Measurements from ENCODE around the gene LCE2B.
"Not testable (repeated sequence)": the region's sequence is repeated elsewhere in the genome, so short reads cannot be mapped to it uniquely, and the experiment has no call there.

Gene LCE2B, protein sequence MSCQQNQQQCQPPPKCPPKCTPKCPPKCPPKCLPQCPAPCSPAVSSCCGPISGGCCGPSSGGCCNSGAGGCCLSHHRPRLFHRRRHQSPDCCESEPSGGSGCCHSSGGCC

DNA sequence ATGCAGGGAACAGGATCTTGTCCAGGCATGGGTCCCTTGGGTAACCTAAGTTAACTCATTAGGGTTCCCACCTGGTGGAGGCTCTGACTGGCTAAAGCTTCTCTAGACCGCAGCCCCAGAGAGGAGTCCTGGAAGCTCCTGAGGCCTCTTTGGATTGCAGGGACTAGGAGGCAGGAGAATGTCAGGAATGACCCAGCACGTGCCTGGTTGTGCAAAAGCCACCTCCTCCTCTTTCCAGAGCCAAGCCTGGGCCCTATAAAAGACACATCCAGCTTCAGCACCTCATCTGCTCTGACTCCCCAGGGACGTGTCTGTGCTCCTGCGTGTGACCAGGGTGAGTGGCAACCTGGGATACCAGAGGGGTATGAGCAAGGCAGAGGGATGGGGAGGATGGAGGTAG, at the start of gene LCE2B:
Gene LCE2B, plus strand, starts transcription at position 301 of the 400 bp plus-strand sequence. CDS start 721 bp downstream, outside the sequence.
- FAIRE-seq; DNase-seq (ENCODE audit: low spot score): not testable (repeated sequence)

DNA sequence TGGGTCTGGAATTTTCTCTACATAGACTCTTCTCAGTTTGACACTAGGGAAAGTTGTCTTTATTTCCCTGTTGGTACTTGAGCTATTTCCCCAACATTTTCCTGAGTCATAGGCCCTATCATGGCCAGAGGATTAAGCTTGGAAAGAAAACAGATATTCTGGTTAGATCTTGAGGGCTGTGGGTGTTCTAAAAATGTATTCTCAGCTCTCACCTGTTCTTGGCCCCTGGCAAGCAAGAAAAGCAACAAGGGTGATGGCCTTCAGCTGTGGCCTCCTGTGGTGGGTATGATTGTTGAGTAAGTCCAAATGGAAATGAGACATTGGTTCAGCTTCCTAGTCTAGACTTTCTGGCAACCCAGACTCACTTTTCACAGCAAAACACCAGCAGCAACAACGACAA, 45.6 kb upstream of the LCE2B start:
- DNase-seq (ENCODE audit: low spot score) (no peak), FAIRE-seq (no peak)

DNA sequence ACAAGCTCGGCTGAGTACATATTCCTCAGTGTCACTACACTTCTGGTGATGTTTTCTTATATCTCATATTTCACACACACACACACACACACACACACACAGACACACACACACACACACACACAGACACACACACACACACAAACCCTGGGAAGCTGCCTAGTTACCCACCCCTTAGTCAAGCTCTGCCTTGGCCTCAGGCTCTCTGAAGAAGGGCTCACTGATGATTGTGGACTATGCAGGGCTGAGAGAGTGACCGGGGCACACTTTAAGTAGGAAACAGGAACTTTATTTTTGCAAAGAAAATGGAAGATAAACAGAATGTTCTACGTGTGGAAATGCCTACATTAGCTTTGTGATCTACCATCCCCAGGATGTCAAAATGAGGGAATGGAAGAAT, 42.0 kb upstream of the LCE2B start:
- FAIRE-seq (no peak), DNase-seq (ENCODE audit: low spot score) (no peak)

DNA sequence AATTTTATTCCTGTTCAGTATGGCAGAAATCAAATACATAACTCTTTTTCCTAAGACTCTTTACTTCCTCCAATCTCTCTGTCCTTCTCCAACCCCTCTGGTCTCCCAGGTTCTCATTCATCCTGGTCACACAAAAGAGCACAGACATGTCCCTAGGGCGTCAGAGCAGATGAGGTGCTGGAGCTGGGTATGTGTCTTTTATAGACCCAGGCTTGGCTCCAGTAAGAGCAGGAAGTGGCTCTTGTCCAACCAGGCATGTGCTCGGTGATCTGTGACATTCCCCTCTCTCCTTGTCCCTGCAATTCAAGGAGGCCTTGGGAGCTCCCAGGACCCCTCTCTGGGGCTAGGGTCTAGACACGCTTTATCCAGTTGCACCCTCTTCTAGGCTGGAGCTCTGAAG, 40.8 kb upstream of the LCE2B start:
- DNase-seq (ENCODE audit: low spot score) (no peak), FAIRE-seq (no peak)

DNA sequence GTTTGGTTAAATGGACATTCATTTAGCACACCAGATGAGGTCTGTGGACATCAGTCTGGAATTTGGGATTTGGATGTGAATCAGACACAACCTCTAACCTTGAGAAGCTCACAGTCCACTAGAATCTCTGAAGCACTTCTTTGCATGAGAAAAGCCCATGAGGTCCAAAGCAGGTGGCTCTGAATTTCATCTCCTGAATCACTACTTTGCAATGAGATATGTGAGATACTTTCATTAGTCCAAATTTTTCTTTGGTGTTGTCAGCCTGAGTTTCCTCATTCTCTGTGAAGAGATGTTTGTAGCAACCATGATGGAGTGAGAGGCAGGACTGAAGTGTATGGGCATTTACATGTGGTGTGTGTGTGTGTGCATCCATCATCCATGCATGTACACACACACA, 39.3 kb upstream of the LCE2B start:
- FAIRE-seq (no peak), DNase-seq (ENCODE audit: low spot score) (no peak)

DNA sequence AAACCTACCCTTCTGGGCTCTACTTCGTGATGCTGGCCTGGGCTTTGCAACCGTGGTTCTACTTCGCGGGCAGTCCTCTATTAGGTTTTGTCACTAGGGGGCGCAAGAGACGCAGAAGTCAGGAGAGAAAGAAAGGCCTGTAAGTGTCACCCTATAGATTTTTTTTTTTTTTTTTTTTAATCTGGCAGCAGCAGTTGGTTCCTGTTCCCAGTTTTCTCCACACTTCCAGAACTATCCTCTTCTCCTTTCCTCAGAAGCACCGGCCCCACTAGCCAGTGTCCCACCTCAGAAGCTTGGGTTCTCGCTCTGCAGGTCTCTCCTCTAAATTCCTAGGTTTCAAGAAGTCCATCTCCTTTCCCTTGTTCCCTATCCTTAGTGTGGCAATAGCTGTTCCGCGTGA, 31.8 kb upstream of the LCE2B start:
- DNase-seq (ENCODE audit: low spot score) (peak; percentile 24), FAIRE-seq (no peak)

DNA sequence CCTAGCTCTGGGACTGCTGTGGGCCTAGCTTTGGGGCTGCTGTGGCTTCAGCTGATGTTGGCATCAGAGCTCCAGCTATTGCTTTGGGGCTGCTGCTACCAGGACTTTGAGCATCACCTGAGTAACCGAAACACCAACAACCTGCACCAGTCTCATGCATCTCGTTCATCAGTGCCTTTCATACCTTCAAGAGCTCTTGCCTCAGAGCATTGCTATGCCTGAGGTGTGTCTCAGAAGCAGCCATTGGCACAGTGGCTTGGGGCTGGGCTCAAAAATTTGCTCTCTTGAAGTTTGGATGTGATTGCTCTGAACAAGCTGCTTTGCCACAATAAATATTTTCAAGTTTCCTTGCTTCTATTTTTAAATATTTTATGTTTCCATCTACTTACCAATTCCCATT, 29.5 kb upstream of the LCE2B start:
- no peak for DNase-seq (ENCODE audit: low spot score)
- FAIRE-seq: no peak

DNA sequence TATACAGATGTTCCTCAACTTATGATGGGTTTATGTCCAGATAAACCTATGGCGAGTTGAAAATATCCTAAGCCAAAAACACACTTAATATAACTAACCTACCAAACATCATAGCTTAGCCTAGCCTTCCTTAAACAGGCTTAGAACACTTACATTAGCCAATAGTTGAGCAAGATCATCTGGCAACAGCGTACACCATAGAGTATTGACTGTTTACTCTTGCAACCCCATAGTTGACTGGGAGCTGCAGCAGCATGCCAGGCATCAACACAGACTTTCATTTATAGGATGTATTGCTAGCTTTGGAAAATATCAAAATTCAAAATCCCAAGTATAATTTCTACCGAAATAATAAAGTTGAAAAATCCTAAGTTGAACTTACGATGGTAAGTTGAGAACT, 28.2 kb upstream of the LCE2B start:
- FAIRE-seq (no peak), DNase-seq (ENCODE audit: low spot score) (no peak)

DNA sequence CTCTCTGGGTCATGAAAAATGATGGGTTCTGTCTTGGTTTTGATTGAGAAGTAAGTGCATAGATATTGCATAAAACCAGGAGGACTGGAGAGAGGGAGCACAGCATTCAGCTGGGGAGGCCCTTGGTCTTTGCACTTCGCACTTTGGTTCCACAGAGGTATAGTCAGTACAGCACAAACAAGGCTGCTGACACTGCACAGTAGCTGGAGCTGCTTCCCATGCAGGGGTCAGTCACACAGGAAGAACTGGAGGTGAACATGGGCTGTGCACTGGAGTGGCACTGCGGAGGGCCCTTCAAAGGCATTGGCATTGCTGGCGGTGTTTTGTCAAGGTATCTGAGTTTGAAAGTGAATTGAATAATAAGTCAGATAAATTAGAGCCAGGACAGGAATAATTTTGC, 27.3 kb upstream of the LCE2B start:
- DNase-seq (ENCODE audit: low spot score): no peak
- no peak for FAIRE-seq

DNA sequence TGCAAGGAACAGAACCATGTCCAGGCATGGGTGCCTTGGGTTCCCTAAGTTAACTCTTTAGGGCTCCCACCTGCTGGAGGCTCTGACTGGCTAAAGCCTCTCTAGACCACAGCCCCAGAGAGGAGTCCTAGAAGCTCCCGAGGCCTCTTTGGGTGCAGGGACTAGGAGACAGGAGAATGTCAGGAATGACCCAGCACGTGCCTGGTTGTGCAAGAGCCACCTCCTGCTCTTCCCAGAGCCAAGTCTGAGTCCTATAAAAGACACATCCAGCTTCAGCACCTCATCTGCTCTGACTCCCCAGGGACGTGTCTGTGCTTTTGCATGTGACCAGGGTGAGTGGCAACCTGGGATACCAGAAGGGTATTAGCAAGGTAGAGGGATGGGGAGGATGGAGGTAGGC, 22.8 kb upstream of the LCE2B start, which contains the start of gene LCE2D:
Gene LCE2D, plus strand, starts transcription at position 283 of the 400 bp plus-strand sequence. CDS start 726 bp downstream, outside the sequence.
- FAIRE-seq: no peak
- DNase-seq (ENCODE audit: low spot score): no peak

DNA sequence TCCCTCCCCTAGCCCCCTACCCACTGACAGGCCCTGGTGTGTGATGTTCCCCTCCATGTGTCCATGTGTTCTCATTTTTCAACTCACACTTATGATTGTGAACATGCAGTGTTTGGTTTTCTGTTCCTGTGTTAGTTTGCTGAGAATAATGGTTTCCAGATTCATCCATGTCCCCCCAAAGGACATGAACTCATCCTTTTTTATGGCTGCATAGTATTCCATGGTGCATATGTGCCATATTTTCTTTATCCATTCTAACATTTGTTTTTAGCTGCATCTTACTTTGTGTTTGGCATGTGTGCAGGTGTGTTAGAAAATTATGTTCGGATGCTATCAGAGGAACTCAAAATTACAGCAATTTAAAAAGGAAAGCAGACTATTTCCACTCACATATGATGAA, 19.8 kb upstream of the LCE2B start:
- not testable (repeated sequence) for FAIRE-seq; DNase-seq (ENCODE audit: low spot score)

DNA sequence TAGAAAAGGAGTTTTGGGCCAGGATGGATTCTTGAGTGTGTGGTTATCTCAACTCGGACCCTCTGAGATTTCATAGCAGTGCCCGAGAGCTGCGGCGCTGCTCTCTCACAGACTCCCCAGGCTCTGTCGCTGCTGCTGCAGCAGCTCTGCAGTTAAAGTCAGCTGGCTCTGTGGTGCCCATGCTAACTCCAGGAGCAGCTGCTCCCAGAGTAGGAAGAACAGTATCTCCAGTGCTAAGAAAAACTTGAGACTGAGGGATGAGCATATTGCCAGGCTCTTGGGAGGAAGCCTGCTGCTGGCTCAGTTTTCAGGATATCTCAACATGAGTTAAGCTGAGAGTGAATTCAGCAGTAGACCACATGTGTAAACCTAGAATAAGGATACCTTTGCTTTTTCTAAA, 18.3 kb upstream of the LCE2B start:
- DNase-seq (ENCODE audit: low spot score) (no peak), FAIRE-seq (no peak)

DNA sequence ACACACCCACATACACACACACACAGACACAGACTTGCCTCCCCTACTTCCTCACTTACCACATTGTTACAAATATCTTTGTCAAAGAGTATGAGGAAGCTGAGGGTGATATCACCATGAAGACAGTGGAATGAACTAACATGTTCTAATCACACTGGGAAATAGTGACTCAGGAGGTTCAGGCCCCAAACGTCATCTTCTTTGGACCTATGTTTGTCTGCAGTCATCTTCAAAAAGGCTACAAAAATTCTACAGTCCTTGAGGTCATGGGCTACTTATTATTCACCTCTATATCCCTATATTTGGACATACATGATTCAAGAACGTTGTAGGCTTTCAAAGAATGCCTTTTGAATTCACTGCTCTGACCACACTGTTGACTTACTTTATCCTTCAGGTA, 12.9 kb upstream of the LCE2B start:
- no peak for FAIRE-seq
- DNase-seq (ENCODE audit: low spot score): no peak

DNA sequence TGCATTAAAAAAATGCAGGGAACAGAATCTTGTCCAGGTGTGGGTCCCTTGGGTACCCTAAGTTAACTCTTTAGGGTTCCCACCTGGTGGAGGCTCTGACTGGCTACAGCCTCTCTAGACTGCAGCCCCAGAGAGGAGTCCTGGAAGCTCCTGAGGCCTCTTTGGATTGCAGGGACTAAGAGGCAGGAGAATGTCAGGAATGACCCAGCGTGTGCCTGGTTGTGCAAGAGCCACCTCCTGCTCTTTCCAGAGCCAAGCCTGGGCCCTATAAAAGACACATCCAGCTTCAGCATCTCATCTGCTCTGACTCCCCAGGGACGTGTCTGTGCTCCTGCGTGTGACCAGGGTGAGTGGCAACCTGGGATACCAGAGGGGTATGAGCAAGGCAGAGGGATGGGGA, 10.9 kb upstream of the LCE2B start, which contains the start of gene LCE2C:
Gene LCE2C, plus strand, starts transcription at position 297 of the 400 bp plus-strand sequence. CDS start 737 bp downstream, outside the sequence.
- FAIRE-seq; DNase-seq (ENCODE audit: low spot score): not testable (repeated sequence)

DNA sequence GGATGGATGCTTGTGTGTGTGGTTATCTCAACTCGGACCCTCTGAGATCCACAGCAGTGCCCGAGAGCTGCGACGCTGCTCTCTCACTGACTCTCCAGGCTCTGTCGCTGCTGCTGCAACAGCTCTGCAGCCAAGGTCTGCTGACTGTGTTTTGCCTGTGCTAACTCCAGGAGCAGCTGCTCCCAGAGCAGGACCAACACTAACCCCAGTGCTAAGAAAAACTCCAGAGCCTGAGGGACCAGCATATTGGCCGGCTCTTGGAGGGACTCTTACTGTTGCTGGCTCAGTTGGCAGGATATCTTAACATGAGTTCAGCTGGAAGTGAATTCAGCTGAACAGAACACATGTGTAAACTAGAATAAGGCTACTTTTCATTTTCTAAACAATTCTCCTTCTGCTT, 6.5 kb upstream of the LCE2B start:
- DNase-seq (ENCODE audit: low spot score) (no peak), FAIRE-seq (no peak)

DNA sequence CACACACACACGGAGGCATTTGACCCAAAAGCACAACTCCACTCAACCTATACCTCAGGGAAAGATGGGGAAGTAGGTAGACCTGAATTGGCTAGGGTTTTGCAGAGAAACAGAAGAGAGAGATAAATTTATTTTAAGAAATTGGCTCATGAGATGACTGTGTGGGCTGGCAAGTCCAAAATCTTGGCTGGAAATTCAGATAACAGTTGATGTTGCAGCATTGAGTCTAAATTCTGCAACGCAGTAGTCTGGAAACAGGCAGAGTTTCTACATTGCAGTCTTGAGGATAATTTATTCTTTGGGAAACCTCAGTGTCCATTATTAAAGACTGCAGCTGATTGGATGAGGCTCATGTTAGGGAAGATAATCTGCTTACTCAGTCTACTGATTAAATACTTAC, 4.3 kb upstream of the LCE2B start:
- DNase-seq (ENCODE audit: low spot score) (no peak), FAIRE-seq (no peak)

DNA sequence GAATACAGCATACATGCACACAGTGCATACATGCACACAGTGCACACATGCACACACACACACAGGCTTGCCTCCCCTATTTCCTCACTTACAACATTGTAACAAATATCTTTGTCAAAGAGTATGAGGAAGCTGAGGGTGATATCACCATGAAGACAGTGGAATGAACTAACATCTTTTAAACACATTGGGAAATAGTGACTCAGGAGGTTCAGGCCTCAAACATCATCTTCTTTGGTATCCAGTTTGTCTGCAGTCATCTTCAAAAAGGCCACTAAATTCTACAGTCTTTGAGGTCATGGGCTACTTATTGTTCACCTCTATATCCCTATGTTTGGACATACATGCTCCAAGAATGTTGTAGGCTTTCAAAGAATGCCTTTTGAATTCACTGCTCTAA, 2.1 kb upstream of the LCE2B start:
- FAIRE-seq (no peak), DNase-seq (ENCODE audit: low spot score) (no peak)

DNA sequence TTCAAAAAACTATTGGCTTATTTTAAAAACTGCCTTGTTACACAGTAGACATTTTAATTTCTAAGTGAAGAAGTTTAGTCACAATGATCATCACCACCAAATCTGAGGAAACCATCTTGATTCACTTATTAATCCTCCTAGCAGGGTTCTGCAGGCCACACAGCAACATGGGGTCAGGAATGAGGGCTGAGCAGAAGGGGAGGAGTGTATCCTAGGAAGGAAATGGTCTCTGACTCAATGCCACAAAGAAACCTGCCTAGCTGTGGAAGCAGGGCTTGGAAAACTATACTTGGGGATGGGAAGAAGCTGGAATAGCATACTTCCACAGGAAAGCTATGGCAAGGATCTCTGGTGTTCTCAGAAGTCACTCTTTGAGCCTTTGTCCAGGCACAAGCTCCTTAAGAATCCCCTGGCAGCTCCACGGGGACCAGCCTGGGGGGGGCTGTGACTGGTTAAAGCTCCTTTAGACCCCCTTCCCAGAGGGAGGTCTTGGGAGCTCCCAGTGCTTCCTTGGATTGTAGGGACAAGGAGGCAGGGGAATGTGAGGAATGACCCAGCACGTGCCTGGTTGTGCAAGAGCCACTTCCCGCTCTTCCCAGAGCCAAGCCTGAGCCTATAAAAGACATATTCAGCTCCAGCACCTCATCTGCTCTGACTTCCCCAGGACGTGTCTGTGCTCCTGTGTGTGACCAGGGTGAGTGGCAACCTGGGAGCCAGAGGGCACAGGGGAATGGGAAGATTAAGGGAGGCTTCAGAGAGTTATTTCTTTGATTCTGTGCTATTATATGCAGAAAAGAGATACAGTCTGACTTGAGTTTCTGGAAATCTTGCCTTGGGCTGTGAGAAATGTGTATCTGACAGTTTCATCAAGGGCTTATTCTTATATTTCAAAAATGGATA, 12.0 kb downstream of the LCE2B start, which contains the start of gene LCE2A:
Gene LCE2A, plus strand, starts transcription at position 645 of the 900 bp plus-strand sequence. CDS start 557 bp downstream, outside the sequence.
- FAIRE-seq (no peak), DNase-seq (ENCODE audit: low spot score) (no peak)

DNA sequence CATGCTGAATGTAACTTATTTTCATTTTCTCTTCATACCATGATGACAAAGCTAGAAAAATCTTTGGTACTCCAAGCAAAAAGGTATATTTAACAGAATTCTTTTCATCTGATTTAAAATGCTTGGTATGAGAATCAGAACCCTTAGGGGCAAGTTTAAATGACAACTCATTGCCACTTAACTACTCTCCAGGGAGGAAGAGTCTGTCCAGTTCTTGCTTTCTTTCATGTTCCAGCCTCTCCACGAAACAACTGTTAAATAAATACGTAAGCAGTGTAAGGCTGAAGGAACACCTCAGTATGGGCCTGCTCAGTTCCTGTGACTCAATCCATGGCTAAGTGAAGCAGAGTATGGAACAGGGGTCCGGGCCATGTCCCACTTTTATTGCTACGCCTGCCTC, 13.8 kb downstream of the LCE2B start:
- FAIRE-seq (no peak), DNase-seq (ENCODE audit: low spot score) (no peak)

DNA sequence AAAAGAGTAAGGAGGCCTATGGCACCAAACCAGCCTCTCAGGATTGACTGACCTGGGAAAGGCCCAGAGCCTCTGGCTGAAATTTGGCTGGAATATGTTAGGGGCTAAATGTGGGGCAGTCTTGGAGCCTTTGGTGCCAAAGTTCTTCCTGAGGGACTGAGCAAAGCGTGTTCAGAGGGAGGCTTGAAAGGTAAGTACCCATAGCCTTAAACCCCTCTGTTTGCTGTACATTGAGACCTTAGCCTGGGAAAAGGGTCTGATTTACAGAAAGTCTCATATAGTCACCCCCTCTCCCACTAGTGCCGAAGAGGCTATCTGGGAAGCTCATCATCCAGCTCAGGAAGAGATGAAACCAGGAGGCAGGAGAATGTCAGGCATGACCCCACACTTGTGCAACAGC, 21.9 kb downstream of the LCE2B start, which contains the start of gene LCE4A:
Gene LCE4A, plus strand, starts transcription at position 301 of the 400 bp plus-strand sequence. CDS start 916 bp downstream, outside the sequence.
- DNase-seq (ENCODE audit: low spot score) (no peak), FAIRE-seq (no peak)

DNA sequence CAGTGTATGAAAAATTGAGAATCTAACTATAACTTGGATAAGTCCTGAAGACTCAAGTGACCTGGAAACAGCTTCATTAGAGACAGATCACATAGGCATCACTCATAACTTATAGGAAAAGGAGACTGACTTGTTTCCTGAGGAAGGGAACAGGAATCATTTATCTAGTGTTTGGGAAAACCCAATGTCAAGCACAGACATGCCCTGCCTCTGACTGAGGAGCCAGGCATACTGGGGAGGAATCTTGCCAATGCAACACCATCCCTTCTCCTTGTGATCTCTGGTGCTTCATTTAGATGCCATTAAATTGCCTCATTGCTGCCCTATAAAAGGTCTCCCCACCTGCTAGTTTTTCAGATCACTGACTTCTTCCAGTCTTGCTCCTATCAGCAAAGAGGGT, 32.3 kb downstream of the LCE2B start:
- DNase-seq (ENCODE audit: low spot score): no peak
- FAIRE-seq: no peak

DNA sequence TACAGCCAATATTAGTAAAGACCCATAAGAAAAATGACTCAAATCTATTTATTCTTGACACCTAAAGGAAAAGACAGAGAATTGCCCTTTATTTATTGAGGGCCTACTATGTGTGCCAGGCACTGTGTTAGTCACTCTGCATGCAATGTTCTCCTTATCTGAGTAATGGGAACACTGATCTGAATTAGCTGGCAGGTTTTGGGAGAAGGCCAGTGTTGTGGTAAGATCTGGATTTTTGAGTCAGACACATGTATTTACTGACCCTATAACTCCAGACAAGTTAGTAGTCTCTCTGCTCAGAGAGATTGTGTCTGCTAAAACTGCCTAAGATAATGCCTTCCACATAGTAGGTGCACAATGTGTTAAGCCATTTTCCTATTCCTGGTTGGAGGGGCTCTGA, 39.3 kb downstream of the LCE2B start:
- FAIRE-seq (no peak), DNase-seq (ENCODE audit: low spot score) (no peak)

All from RCC 7860 (cell line).